Breast epithelium (tissue), 4 donors: ENCODE measurements around the gene CUL1. TPM values are rescaled to one million over a fixed set of nuclear protein-coding genes. Genes with fewer than 3 reads are reported as not detected.
A peak's percentile ranks its signal among the peaks of the same experiment; 100 is the strongest.

Experiments
- DNase-seq, 2 donors: peaks; one replicate each; pipeline ENCODE4 v3.0.0-alpha.2; 2019; ENCODE audit warnings: low spot score in 2 of 2
- H3K27ac ChIP-seq, 2 donors: fragments of 200-600 bp; sonication (generic) in 1 of 2; one replicate each; pipeline ENCODE4 v1.5.1; 2016 to 2019; ENCODE audit warnings: mild to moderate bottlenecking in 1 of 2
- H3K27me3 ChIP-seq, 2 donors: fragments of 200-600 bp; sonication (generic) in 1 of 2; one replicate each; pipeline versions ENCODE4 v1.5.1 to v1.6.0; 2017 to 2019; ENCODE audit warnings: control low read depth in 1 of 2, mild to moderate bottlenecking in 1 of 2
- H3K36me3 ChIP-seq: fragments of 200-600 bp; one replicate; pipeline ENCODE4 v1.5.1; 2019
- H3K4me1 ChIP-seq, 2 donors: fragments of 200-600 bp; sonication (generic); one replicate each; pipeline ENCODE4 v1.5.1; 2016 to 2019; ENCODE audit warnings: control low read depth in 1 of 2
- H3K4me3 ChIP-seq, 3 donors: fragments of 200-600 bp; sonication (generic); 1 replicate in 2 of 3; 2 replicates in 1 of 3; pipeline ENCODE4 v1.5.1; 2016 to 2019; ENCODE audit warnings: mild to moderate bottlenecking in 3 of 3, moderate library complexity in 2 of 3
- H3K9me3 ChIP-seq, 2 donors: fragments of 200-600 bp; sonication (generic) in 1 of 2; one replicate each; pipeline ENCODE4 v1.5.1; 2016 to 2019; ENCODE audit warnings: control low read depth in 1 of 2
- POLR2A ChIP-seq: fragments of 450-650 bp; IDR thresholded peaks from one replicate; pipeline ENCODE4 v1.6.1; 2016; ENCODE audit warnings: antibody characterized with exemption, mild to moderate bottlenecking, moderate library complexity
- POLR2AphosphoS5 ChIP-seq, 3 donors: sonication (generic); formaldehyde crosslinking; IDR thresholded peaks; one replicate each; pipeline ENCODE4 v1.6.1; 2017; ENCODE audit warnings: antibody characterized with exemption in 3 of 3
- intact Hi-C: fragments of 100-400 bp; cut with DNase I; formaldehyde crosslinking; loops from one replicate; pipeline ENCODE4 v1.15.1; 2023; ENCODE audit warnings: low total_unique reads
- total RNA-seq, 3 donors: library from RNA; depleted of rRNA; stranded (reverse); fragments of >200 nt; gene quantifications; one replicate each; pipeline ENCODE4 v1.1.0, GENCODE V29; 2016
- TF ChIP-seq, protein P1 (sequence below), 3 donors: fragments of 450-650 bp; IDR thresholded peaks; one replicate each; pipeline ENCODE4 v1.5.1; 2016 to 2017; ENCODE audit warnings: antibody characterized with exemption in 3 of 3, mild to moderate bottlenecking in 3 of 3, moderate library complexity in 3 of 3

CUL1 gene
- total RNA-seq: 10 to 100 TPM; 61.6 to 71.4 (median 65.4) TPM

GRCh38 chr7:148698397-148699023 lies at the start of gene CUL1:
Gene CUL1, plus strand, starts transcription at chr7:148698903. Its CDS starts 31,220 bp downstream, at chr7:148730123.
- DNase-seq: peak; percentile 81 to 88
- peak within 1 kb of the TSS; percentile 68 to 99 (median 94) for H3K4me3 ChIP-seq

GRCh38 chr7:148650232-148650858 lies 48.4 kb upstream of the CUL1 start:
- no peak overlapping the region for H3K27ac ChIP-seq
- H3K4me1 ChIP-seq: no peaks in the 10 kb centered on the region
- H3K36me3 ChIP-seq: no peaks in the 10 kb centered on the region
- intact Hi-C loops: no loop called here
- no peak for DNase-seq
- H3K9me3 ChIP-seq: no peaks in the 10 kb centered on the region
- no peak for TF ChIP-seq POLR2AphosphoS5 (IDR thresholded peaks at IDR 0.05)
- no peak for TF ChIP-seq POLR2A
- TF ChIP-seq, protein P1, sequence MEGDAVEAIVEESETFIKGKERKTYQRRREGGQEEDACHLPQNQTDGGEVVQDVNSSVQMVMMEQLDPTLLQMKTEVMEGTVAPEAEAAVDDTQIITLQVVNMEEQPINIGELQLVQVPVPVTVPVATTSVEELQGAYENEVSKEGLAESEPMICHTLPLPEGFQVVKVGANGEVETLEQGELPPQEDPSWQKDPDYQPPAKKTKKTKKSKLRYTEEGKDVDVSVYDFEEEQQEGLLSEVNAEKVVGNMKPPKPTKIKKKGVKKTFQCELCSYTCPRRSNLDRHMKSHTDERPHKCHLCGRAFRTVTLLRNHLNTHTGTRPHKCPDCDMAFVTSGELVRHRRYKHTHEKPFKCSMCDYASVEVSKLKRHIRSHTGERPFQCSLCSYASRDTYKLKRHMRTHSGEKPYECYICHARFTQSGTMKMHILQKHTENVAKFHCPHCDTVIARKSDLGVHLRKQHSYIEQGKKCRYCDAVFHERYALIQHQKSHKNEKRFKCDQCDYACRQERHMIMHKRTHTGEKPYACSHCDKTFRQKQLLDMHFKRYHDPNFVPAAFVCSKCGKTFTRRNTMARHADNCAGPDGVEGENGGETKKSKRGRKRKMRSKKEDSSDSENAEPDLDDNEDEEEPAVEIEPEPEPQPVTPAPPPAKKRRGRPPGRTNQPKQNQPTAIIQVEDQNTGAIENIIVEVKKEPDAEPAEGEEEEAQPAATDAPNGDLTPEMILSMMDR (IDR thresholded peaks at IDR 0.05): no peak
- no peaks in the 10 kb centered on the region for H3K27me3 ChIP-seq
- no peak overlapping the region for H3K4me3 ChIP-seq

More at GRCh38 chr7:148698397-148699023, at the start of gene CUL1:
- TF ChIP-seq POLR2AphosphoS5 (IDR thresholded peaks at IDR 0.05) (peak; percentile 59 to 83 (median 67)), POLR2A (peak; percentile 66)
- TF ChIP-seq, protein P1 (IDR thresholded peaks at IDR 0.05): no peak
- Histone ChIP-seq H3K4me1 (no peaks in the 10 kb centered on the region), H3K27ac (peak within 1 kb of the TSS; percentile 99 to 100), H3K9me3 (no peaks in the 10 kb centered on the region), H3K36me3 (no peaks in the 10 kb centered on the region), H3K27me3 (no peaks in the 10 kb centered on the region)
- intact Hi-C loops: no loop called here

DNA sequence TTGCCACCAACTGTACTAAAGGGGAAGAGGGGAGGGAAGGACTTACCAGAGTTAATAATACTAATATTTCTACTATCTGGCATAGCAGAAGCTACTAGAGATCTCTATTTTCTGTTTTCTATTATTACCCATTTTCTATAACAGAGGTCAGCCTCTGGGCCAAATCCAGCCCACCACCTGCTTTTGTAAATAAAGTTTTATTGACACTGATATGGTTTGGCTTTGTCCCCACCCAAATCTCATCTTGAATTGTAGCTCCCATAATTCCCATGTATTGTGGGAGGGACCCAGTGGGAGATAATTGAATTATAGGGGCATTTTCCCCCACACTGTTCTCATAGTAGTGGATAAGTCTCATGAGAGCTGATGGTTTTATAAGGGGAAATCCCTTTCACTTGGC lies 45.9 kb upstream of the CUL1 start:
- no peak for DNase-seq
- Histone ChIP-seq H3K27ac (no peak overlapping the region), H3K36me3 (no peaks in the 10 kb centered on the region), H3K4me1 (no peaks in the 10 kb centered on the region), H3K27me3 (no peaks in the 10 kb centered on the region), H3K4me3 (no peak overlapping the region), H3K9me3 (no peaks in the 10 kb centered on the region)
- intact Hi-C loops: no loop called here
- TF ChIP-seq, protein P1 (IDR thresholded peaks at IDR 0.05): no peak
- TF ChIP-seq POLR2A: no peak
- TF ChIP-seq POLR2AphosphoS5 (IDR thresholded peaks at IDR 0.05): no peak

GRCh38 chr7:148657929-148658328 lies 40.8 kb upstream of the CUL1 start:
- Histone ChIP-seq H3K27me3 (no peaks in the 10 kb centered on the region), H3K4me3 (no peak overlapping the region), H3K27ac (no peak overlapping the region), H3K4me1 (no peaks in the 10 kb centered on the region), H3K9me3 (no peaks in the 10 kb centered on the region), H3K36me3 (no peaks in the 10 kb centered on the region)
- intact Hi-C loops: no loop called here
- TF ChIP-seq POLR2AphosphoS5 (IDR thresholded peaks at IDR 0.05) (no peak), POLR2A (no peak)
- TF ChIP-seq, protein P1 (IDR thresholded peaks at IDR 0.05): no peak
- DNase-seq: no peak

DNA sequence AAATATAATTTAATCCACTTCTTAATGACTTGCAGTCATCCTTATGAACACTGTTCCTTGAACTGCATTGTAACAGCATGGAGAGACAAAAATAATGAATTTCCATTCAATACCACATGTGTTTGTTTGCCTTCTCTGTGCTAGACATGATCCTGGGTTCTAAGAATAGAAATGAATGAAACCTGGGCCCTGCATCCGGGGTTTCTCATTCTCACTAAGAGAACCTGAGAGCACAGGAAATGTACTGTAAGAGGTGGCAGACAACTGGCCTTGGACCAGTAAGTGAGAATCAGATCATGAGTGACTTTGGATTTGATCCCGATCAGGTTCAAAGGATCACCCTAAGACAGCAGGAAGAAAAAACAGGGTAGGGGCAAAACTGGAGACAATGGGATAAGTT lies 37.2 kb upstream of the CUL1 start:
- H3K27ac ChIP-seq: no peak overlapping the region
- no peak for DNase-seq
- TF ChIP-seq, protein P1 (IDR thresholded peaks at IDR 0.05): no peak
- TF ChIP-seq POLR2AphosphoS5 (IDR thresholded peaks at IDR 0.05) (no peak), POLR2A (no peak)
- no peaks in the 10 kb centered on the region for H3K9me3 ChIP-seq
- H3K4me3 ChIP-seq: no peak overlapping the region
- H3K27me3 ChIP-seq: no peaks in the 10 kb centered on the region
- H3K36me3 ChIP-seq: no peaks in the 10 kb centered on the region
- intact Hi-C loops: no loop called here
- no peaks in the 10 kb centered on the region for H3K4me1 ChIP-seq
